Gastrocnemius medialis (tissue), 4 donors: Measurements from ENCODE around the gene TFDP1. TPM values are rescaled to one million over a fixed set of nuclear protein-coding genes. Genes with fewer than 3 reads are reported as not detected.
"Not testable (repeated sequence)": the region's sequence is repeated elsewhere in the genome, so short reads cannot be mapped to it uniquely, and the experiment has no call there.

ENCODE experiments used
- ATAC-seq, 2 donors: fragments of 150-250 bp; one replicate each; pipeline ENCODE4 v1.9.1; 2016
- DNase-seq, 2 donors: peaks; one replicate each; pipeline ENCODE4 v3.0.0-alpha.2; 2019
- H3K27ac ChIP-seq, 4 donors: fragments of 200-600 bp; sonication (generic); 1 replicate in 1 of 4; 2 replicates in 3 of 4; pipeline ENCODE4 v1.5.1; 2016 to 2018; ENCODE audit warnings: mild to moderate bottlenecking in 2 of 4, moderate library complexity in 1 of 4
- H3K27me3 ChIP-seq, 3 donors: fragments of 200-600 bp; sonication (generic) in 2 of 3; 1 replicate in 1 of 3; 2 replicates in 2 of 3; pipeline versions ENCODE4 v1.5.1 to v1.6.0; 2016 to 2019; ENCODE audit warnings: mild to moderate bottlenecking in 1 of 3, moderate library complexity in 1 of 3
- H3K36me3 ChIP-seq, 2 donors: fragments of 200-600 bp; sonication (generic) in 1 of 2; one replicate each; pipeline ENCODE4 v1.5.1; 2017 to 2018
- H3K4me1 ChIP-seq, 2 donors: fragments of 200-600 bp; sonication (generic) in 1 of 2; one replicate each; pipeline ENCODE4 v1.5.1; 2016 to 2017; ENCODE audit warnings: mild to moderate bottlenecking in 2 of 2
- H3K4me3 ChIP-seq, 4 donors: fragments of 200-600 bp; sonication (generic) in 3 of 4; 1 replicate in 1 of 4; 2 replicates in 3 of 4; pipeline ENCODE4 v1.5.1; 2016 to 2019; ENCODE audit warnings: mild to moderate bottlenecking in 2 of 4
- H3K9me3 ChIP-seq, 3 donors: fragments of 200-600 bp; sonication (generic) in 2 of 3; 1 replicate in 1 of 3; 2 replicates in 2 of 3; pipeline ENCODE4 v1.5.1; 2016 to 2019
- CTCF ChIP-seq, 5 experiments: fragments of 450-650 bp in 3 of 5; fragments of 200-600 bp in 2 of 5; sonication (generic) in 2 of 5; IDR thresholded peaks in 4 of 5; conservative IDR thresholded peaks in 1 of 5; 1 replicate in 4 of 5; 2 replicates in 1 of 5; pipeline ENCODE4 v1.5.1; 2016 to 2019; ENCODE audit warnings: antibody characterized with exemption in 5 of 5, mild to moderate bottlenecking in 3 of 5, moderate library complexity in 3 of 5
- POLR2A ChIP-seq, 2 donors: fragments of 450-650 bp; IDR thresholded peaks; one replicate each; pipeline ENCODE4 v1.6.1; 2017; ENCODE audit warnings: antibody characterized with exemption in 2 of 2, mild to moderate bottlenecking in 2 of 2, moderate library complexity in 2 of 2
- in situ Hi-C, 4 donors: fragments of 200-750 bp; cut with MboI; loops; one replicate each; pipeline versions ENCODE4 v1.15.0 to v1.8.0; 2017; ENCODE audit warnings: low sequenced_read_pairs in 4 of 4
- intact Hi-C: fragments of 100-400 bp; cut with DNase I; formaldehyde crosslinking; loops from one replicate; pipeline ENCODE4 v1.15.1; 2023; ENCODE audit warnings: low total_unique reads
- total RNA-seq, 4 donors: library from RNA; depleted of rRNA; stranded (reverse); fragments of >200 nt; gene quantifications; one replicate each; pipeline versions ENCODE4 v1.1.0 to v1.2.3, GENCODE V29; 2016

The TFDP1 gene
- total RNA-seq, 4 donors from 2014 or later = 14.9 to 35.4 (median 29.1) TPM

DNA sequence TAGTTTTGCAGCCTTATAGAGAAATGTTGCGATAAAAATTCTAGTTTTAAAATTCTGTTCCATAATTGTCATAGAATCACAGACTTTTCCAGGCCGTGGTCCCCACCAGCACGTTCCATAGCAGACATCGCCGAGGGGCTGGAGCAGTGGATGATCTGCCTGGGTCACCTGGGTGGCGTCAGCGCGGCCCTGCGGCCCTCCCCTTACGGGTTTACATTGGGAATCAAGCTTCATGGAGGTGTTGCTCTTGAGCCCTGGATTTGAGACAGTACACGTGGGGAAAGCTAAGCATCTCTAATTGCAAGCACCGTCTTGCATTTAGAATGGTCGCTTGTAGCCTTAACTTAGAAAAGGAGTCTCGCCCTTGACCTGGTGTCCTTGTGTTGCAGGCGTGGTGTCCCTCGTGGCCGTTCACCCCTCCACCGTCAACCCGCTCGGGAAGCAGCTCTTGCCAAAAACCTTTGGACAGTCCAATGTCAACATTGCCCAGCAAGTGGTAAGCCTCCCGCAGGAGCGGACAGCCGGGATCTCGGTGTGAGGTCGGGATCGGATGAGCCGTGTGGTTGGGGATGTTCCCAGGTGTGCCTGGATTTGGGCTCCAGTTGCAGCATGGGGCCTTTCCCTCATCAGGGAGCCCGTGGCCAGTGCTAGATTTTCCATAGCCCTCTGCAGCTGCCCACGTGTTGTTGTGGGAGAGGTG is 38.4 kb downstream of the TFDP1 start:
- H3K4me1 ChIP-seq = no peaks in the 10 kb centered on the region
- no peaks in the 10 kb centered on the region for H3K36me3 ChIP-seq
- no peak for DNase-seq
- no peak overlapping the region for H3K4me3 ChIP-seq
- TF ChIP-seq CTCF (IDR thresholded peaks at IDR 0.05 in 4 of 5, conservative IDR thresholded peaks at IDR 0.05 in 1 of 5) = no peak
- H3K27ac ChIP-seq = no peak overlapping the region
- ATAC-seq = no peak
- in situ Hi-C loops = no loop called here
- H3K27me3 ChIP-seq = no peaks in the 10 kb centered on the region
- intact Hi-C loops = no loop called here
- H3K9me3 ChIP-seq = no peaks in the 10 kb centered on the region

- no peaks in the 10 kb centered on the region for H3K36me3 ChIP-seq
- H3K27me3 ChIP-seq = no peaks in the 10 kb centered on the region
- no peak for TF ChIP-seq POLR2A (IDR thresholded peaks at IDR 0.05)
- no peak for TF ChIP-seq CTCF (IDR thresholded peaks at IDR 0.05 in 4 of 5, conservative IDR thresholded peaks at IDR 0.05 in 1 of 5)
- no peaks in the 10 kb centered on the region for H3K9me3 ChIP-seq
- no peaks in the 10 kb centered on the region for H3K4me1 ChIP-seq
- intact Hi-C loops = no loop called here
- no peak overlapping the region for H3K4me3 ChIP-seq
- DNase-seq (no peak), ATAC-seq (no peak)
- in situ Hi-C loops = no loop called here
- no peak overlapping the region for H3K27ac ChIP-seq
These were observed 39.1 kb downstream of the TFDP1 start for GRCh38 chr13:113623491-113624234.

GRCh38 chr13:113624235-113624587 is 39.7 kb downstream of the TFDP1 start:
- Histone ChIP-seq H3K27ac (no peak overlapping the region), H3K36me3 (no peaks in the 10 kb centered on the region), H3K9me3 (no peaks in the 10 kb centered on the region), H3K4me1 (no peaks in the 10 kb centered on the region), H3K27me3 (no peaks in the 10 kb centered on the region), H3K4me3 (no peak overlapping the region)
- TF ChIP-seq CTCF (IDR thresholded peaks at IDR 0.05 in 4 of 5, conservative IDR thresholded peaks at IDR 0.05 in 1 of 5) = no peak
- no peak for TF ChIP-seq POLR2A (IDR thresholded peaks at IDR 0.05)
- DNase-seq (no peak), ATAC-seq (no peak)
- in situ Hi-C loops (no loop called here), intact Hi-C loops (no loop called here)

DNA sequence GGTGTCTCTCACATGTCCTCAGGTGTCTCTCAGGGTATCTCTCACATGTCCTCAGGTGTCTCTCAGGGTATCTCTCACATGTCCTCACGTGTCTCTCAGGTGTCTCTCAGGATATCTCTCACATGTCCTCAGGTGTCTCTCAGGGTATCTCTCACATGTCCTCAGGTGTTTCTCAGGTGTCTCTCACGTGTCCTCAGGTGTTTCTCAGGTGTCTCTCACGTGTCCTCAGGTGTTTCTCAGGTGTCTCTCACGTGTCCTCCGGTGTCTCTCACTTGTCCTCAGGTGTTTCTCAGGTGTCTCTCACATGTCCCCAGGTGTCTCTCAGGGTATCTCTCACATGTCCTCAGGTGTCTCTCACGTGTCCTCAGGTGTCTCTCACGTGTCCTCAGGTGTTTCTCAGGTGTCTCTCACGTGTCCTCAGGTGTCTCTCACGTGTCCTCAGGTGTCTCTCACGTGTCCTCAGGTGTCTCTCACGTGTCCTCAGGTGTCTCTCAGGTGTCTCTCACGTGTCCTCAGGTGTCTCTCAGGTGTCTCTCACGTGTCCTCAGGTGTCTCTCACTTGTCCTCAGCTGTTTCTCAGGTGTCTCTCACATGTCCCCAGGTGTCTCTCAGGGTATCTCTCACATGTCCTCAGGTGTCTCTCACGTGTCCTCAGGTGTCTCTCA is 40.2 kb downstream of the TFDP1 start:
- H3K9me3 ChIP-seq, H3K4me3 ChIP-seq, ATAC-seq, H3K27ac ChIP-seq, H3K4me1 ChIP-seq, intact Hi-C loops, H3K36me3 ChIP-seq, in situ Hi-C loops, DNase-seq, H3K27me3 ChIP-seq: not testable (repeated sequence)

DNA sequence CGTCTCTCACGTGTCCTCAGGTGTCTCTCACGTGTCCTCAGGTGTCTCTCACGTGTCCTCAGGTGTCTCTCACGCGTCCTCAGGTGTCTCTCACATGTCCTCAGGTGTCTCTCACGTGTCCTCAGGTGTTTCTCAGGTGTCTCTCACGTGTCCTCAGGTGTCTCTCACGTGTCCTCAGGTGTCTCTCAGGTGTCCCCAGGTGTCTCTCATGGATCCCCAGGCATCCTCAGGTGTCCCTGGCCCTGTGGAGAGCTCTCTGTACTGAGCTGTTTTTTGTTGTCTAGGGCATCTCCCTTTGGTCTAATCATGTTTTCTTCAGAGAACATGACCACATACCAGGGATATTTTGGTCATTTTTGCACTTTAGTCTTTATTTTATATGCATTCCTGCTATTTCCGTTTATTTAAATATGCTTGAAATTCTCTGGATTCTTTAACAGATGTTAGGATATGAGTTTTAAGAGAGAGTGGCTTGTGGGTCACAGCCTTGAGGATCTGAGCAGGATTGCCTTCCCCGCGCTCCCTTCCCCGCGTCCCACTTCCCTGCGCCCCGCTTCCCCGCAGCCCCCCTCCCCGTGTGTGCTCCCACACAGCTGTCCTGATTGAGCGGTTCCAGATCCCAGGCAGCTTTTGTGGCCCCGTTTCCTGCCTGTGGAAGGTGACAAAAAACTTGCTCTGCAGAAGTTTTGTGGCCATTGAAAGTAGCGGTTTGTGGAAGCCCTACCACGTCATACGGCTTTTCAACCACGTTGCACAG is 41.6 kb downstream of the TFDP1 start:
- Histone ChIP-seq H3K27ac (no peak overlapping the region), H3K9me3 (no peaks in the 10 kb centered on the region), H3K4me1 (no peaks in the 10 kb centered on the region), H3K27me3 (no peaks in the 10 kb centered on the region), H3K4me3 (no peak overlapping the region), H3K36me3 (no peaks in the 10 kb centered on the region)
- in situ Hi-C loops (no loop called here), intact Hi-C loops (no loop called here)
- DNase-seq (no peak), ATAC-seq (no peak)
- TF ChIP-seq CTCF (IDR thresholded peaks at IDR 0.05 in 4 of 5, conservative IDR thresholded peaks at IDR 0.05 in 1 of 5) = no peak
- no peak for TF ChIP-seq POLR2A (IDR thresholded peaks at IDR 0.05)
